Measurements from ENCODE around the gene PRSS56.

Gene PRSS56

DNA sequence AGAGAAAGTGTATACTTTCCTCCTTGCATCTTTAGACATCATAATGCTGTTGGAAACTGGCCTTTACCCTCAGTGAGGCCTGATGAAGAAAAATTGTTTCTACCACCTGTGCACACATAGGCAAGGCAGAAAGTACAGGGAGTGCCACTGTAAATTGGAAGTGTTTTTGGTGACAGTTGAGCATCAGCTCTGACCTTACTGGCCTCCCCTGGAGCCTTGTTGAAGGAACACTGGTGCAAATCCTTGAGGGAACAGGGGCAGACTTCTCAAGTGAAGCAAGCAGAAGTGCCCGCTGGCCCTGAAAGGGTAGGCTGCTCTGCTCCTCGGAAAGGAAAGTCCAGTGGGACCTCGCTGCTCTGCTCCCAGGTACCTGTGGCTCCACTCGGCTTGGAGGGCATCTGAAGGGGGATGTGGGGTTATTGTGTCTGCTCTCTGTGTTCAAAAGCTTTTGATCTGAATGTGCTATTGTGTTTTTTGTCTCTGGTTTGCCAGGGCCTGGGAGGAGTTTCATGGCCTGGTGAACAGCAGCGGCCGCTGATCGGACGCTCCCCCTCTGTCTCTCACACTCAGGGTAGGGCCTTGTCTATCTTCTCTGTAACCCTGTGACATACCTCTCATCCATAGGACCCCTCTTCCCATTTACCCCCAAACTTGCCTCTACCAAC is 53.7 kb downstream of the PRSS56 start:
- Histone ChIP-seq H3K36me3 (ENCODE audit: insufficient read depth, low read length) (peaks cover 58% of the 10 kb centered on the region), H3K27me3 (ENCODE audit: insufficient read depth, low read length) (no peaks in the 10 kb centered on the region), H2AFZ (ENCODE audit: low read depth, low read length) (no peak overlapping the region), H3K4me3 (ENCODE audit: low read length) (no peak overlapping the region), H3K4me1 (ENCODE audit: insufficient read depth, low read length) (peaks cover 7% of the 10 kb centered on the region), H3K9me3 (ENCODE audit: low read length) (no peaks in the 10 kb centered on the region)

DNA sequence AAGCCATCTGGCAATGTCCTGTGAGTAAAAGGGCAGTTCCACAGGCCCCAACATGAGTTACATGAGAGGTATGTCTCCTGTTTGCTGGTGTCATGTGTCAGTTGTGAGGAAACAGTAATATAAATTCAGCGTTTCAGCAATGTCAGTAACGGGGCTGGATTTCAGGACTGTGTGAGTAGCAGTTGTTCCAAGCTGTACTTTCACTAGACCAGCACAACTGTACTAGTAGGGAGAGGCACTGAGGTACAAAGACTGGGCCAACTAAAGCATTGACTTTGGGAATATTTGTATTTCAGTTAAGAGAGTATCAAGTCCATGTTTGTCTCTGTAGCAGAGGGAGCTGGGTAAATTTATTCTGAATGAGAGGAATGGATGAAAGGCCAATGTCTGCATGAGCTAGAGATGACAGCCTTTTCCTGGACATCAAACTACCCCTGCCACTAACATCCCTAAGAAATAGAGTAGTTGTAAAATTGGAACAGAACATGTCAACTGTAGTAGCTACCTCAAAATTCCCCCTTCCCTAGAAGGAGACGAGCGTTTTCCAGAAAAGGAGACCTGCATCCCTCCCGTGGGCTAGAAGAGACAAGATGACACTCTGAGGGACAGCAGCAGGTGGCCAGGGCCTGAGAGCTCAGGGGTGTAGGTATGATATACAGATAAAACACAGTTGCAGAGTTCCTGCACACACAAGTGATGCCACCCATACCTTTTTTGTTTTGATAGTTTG is 54.7 kb downstream of the PRSS56 start:
- Histone ChIP-seq H2AFZ (ENCODE audit: low read depth, low read length) (no peak overlapping the region), H3K4me1 (ENCODE audit: insufficient read depth, low read length) (peaks cover 6% of the 10 kb centered on the region), H3K9me3 (ENCODE audit: low read length) (no peaks in the 10 kb centered on the region), H3K27me3 (ENCODE audit: insufficient read depth, low read length) (no peaks in the 10 kb centered on the region), H3K36me3 (ENCODE audit: insufficient read depth, low read length) (peaks cover 49% of the 10 kb centered on the region), H3K4me3 (ENCODE audit: low read length) (no peak overlapping the region)
